ENCODE data around the gene ST7L. TPM values are rescaled to one million over a fixed set of nuclear protein-coding genes. Genes with fewer than 3 reads are reported as not detected.
"Not testable (repeated sequence)": the region's sequence is repeated elsewhere in the genome, so short reads cannot be mapped to it uniquely, and the experiment has no call there.

Gene ST7L
- total RNA-seq (2014; rRNA removed; shearing (Covaris generic)) = 13.7 and 16.0 TPM in 2 replicates

GRCh38 chr1:112618721-112619517 lies at the start of gene ST7L:
Gene ST7L, minus strand, starts transcription at chr1:112619141. Its CDS starts 28 bp downstream, at chr1:112619113.
- peak; percentile 23 for DNase-seq (ENCODE audit: low spot score)

- no peak for DNase-seq (ENCODE audit: low spot score)
Measured at GRCh38 chr1:112666946-112667345, 48.0 kb upstream of the ST7L start.

- no peak for DNase-seq (ENCODE audit: low spot score)
Measured at GRCh38 chr1:112665857-112666256, 46.9 kb upstream of the ST7L start.

GRCh38 chr1:112651205-112651604 lies 32.3 kb upstream of the ST7L start:
- no peak for DNase-seq (ENCODE audit: low spot score)

GRCh38 chr1:112646225-112646624 lies 27.3 kb upstream of the ST7L start:
- no peak for DNase-seq (ENCODE audit: low spot score)

GRCh38 chr1:112643080-112643479 lies 24.1 kb upstream of the ST7L start:
- no peak for DNase-seq (ENCODE audit: low spot score)

GRCh38 chr1:112640437-112640836 lies 21.5 kb upstream of the ST7L start:
- not testable (repeated sequence) for DNase-seq (ENCODE audit: low spot score)

- no peak for DNase-seq (ENCODE audit: low spot score)
Measured at GRCh38 chr1:112638110-112638428, 19.1 kb upstream of the ST7L start.

GRCh38 chr1:112637254-112638109 lies 18.5 kb upstream of the ST7L start:
- no peak for DNase-seq (ENCODE audit: low spot score)

GRCh38 chr1:112636597-112637253 lies 17.8 kb upstream of the ST7L start:
- DNase-seq (ENCODE audit: low spot score) = no peak

GRCh38 chr1:112636056-112636455 lies 17.1 kb upstream of the ST7L start:
- DNase-seq (ENCODE audit: low spot score) = no peak

- no peak for DNase-seq (ENCODE audit: low spot score)
Measured at GRCh38 chr1:112634367-112634766, 15.4 kb upstream of the ST7L start.

GRCh38 chr1:112633628-112634027 lies 14.7 kb upstream of the ST7L start:
- no peak for DNase-seq (ENCODE audit: low spot score)

- no peak for DNase-seq (ENCODE audit: low spot score)
Measured at GRCh38 chr1:112629256-112629655, 10.3 kb upstream of the ST7L start.

- no peak for DNase-seq (ENCODE audit: low spot score)
Measured at GRCh38 chr1:112628516-112628915, 9.6 kb upstream of the ST7L start.

- DNase-seq (ENCODE audit: low spot score) = no peak
Measured at GRCh38 chr1:112626887-112627286, 7.9 kb upstream of the ST7L start.

- no peak for DNase-seq (ENCODE audit: low spot score)
Measured at GRCh38 chr1:112626193-112626592, 7.3 kb upstream of the ST7L start.

- no peak for DNase-seq (ENCODE audit: low spot score)
Measured at GRCh38 chr1:112625696-112626095, 6.8 kb upstream of the ST7L start.

- DNase-seq (ENCODE audit: low spot score) = not testable (repeated sequence)
Measured at GRCh38 chr1:112624493-112624892, 5.6 kb upstream of the ST7L start.

- DNase-seq (ENCODE audit: low spot score) = no peak
Measured at GRCh38 chr1:112620377-112620695, 1.4 kb upstream of the ST7L start.

- DNase-seq (ENCODE audit: low spot score) = peak; percentile 78
Measured at GRCh38 chr1:112619518-112620376, 806 bp upstream of the ST7L start, which contains the start of gene CAPZA1. Gene CAPZA1, plus strand, starts transcription at chr1:112619832. Its CDS starts 13 bp downstream, at chr1:112619845.
